Mucosa of stomach (tissue), 1 donor: ENCODE data around the gene GAREM1.

Experiments
- H3K27me3 ChIP-seq: one replicate; pipeline ENCODE4 v1.7.0; 2013; ENCODE audit warnings: mild to moderate bottlenecking, low read length; ENCODE audit not compliant: control insufficient read depth, insufficient read depth
- H3K36me3 ChIP-seq: one replicate; pipeline ENCODE4 v1.7.0; 2013; ENCODE audit warnings: low read length; ENCODE audit not compliant: control insufficient read depth, insufficient read depth
- H3K4me1 ChIP-seq: one replicate; pipeline ENCODE4 v1.7.0; 2013; ENCODE audit warnings: mild to moderate bottlenecking, low read length; ENCODE audit not compliant: control insufficient read depth, insufficient read depth
- H3K4me3 ChIP-seq: one replicate; pipeline ENCODE4 v1.7.0; 2013; ENCODE audit warnings: low read length
- H3K9ac ChIP-seq: one replicate; pipeline ENCODE4 v1.7.0; 2013; ENCODE audit warnings: mild to moderate bottlenecking, low read length, moderate library complexity
- H3K9me3 ChIP-seq: one replicate; pipeline ENCODE4 v1.7.0; 2013; ENCODE audit warnings: mild to moderate bottlenecking, low read length, moderate library complexity; ENCODE audit not compliant: control insufficient read depth
- donor health status: Pancreatic carcinoma.

GAREM1 gene

GRCh38 chr18:32290810-32291209 is 179.9 kb downstream of the GAREM1 start:
- no peaks in the 10 kb centered on the region for H3K27me3 ChIP-seq

DNA sequence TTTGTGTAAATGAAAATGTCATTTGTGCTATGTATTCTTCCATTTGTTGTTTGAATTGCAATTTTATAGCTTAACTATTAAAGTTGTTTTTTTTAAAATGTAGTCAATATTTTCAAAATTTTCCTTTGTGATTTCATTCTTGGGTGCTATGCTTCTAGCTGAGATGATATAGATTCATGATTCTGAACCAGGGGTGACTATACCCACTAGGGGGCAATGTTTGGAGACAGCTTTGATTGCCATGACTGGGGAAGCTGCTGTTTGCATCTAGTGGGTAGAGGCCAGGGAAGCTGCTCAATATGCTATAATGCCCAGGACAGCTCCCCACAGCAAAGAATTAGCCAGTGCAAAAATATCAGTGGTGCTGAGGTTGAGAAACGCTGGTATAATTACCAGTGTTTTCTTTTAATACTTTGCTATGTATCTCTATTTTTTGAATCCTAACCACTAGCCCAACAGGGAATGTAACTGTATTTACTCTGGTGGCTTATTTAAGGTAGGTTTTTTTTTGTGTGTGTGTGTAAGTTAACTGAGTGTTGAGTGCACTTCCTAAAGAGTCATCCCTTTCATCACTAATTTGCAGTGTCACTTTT is 181.1 kb downstream of the GAREM1 start:
- Histone ChIP-seq H3K9ac (no peak overlapping the region), H3K9me3 (no peaks in the 10 kb centered on the region), H3K4me3 (no peak overlapping the region), H3K36me3 (no peaks in the 10 kb centered on the region), H3K4me1 (no peaks in the 10 kb centered on the region), H3K27me3 (no peaks in the 10 kb centered on the region)

More at GRCh38 chr18:32290810-32291209, 179.9 kb downstream of the GAREM1 start:
- Histone ChIP-seq H3K4me3 (no peak overlapping the region), H3K36me3 (no peaks in the 10 kb centered on the region), H3K4me1 (no peaks in the 10 kb centered on the region), H3K9me3 (no peaks in the 10 kb centered on the region), H3K9ac (no peak overlapping the region)

DNA sequence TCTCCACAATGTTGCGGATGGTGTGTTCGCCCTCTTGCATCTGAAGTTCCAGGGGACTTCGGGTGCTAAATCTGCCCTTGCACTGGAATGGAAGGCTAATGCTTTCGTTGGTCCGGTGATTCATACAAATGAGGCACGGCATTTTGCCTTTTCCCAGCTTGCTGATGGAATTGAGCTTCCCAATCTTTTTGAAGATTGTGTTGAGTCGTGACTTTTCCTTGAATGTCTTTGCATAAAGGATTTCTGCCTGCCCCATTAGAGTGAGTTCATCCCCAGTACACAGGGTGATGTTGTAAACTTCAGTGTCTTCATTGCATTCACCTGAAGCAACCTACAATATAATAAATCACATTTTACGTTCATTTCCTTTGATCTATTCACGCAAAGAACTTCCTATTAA is 182.8 kb downstream of the GAREM1 start:
- Histone ChIP-seq H3K9ac (no peak overlapping the region), H3K4me1 (no peaks in the 10 kb centered on the region), H3K27me3 (no peaks in the 10 kb centered on the region), H3K9me3 (no peaks in the 10 kb centered on the region), H3K4me3 (no peak overlapping the region), H3K36me3 (no peaks in the 10 kb centered on the region)

DNA sequence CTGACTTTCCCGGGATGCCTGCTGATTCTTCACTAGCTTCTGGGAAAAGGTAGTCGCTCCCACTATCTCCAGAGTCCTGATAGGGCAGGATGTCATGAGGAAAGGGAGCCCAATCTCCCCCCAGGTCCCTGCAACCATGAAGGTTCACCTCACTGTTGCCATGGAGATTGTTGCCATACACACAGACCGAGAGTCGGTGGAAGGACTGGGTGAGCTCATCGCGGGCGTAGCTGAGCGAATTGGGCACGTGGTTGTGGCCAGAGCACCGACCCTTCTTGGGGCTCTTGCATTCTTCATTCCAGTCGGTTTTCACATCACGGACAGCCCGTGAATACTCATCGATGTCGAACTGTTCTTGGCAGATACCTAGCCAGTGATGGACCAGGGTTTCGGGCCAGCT is 183.4 kb downstream of the GAREM1 start:
- Histone ChIP-seq H3K27me3 (no peaks in the 10 kb centered on the region), H3K4me3 (no peak overlapping the region), H3K4me1 (no peaks in the 10 kb centered on the region)

DNA sequence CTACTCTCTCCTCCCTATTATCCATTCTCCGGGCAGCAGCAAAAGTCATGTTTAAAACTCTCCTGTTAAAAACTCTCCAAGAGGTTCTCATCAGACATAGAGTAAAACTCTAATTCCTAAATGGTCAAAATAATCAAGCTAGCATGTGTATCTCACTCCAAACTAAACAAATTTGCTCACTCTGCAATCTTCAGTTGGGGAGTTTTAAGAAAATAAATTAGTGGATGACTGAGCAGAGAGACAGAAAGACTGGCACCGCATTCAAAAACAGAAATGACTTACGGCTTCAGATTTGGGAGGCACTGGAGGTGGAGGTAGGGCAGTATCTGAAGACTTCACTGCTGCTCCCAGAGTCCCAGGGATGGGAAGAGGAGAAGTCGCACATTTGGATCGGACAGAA is 183.9 kb downstream of the GAREM1 start:
- Histone ChIP-seq H3K9me3 (no peaks in the 10 kb centered on the region), H3K27me3 (no peaks in the 10 kb centered on the region), H3K4me1 (no peaks in the 10 kb centered on the region), H3K4me3 (no peak overlapping the region), H3K9ac (no peak overlapping the region), H3K36me3 (no peaks in the 10 kb centered on the region)

More for the DNA sequence above, 183.4 kb downstream of the GAREM1 start:
- H3K36me3 ChIP-seq, result no peaks in the 10 kb centered on the region
- no peaks in the 10 kb centered on the region for H3K9me3 ChIP-seq
- no peak overlapping the region for H3K9ac ChIP-seq

- peaks cover 15% of the 10 kb centered on the region for H3K4me1 ChIP-seq
- H3K4me3 ChIP-seq, result no peak overlapping the region
- no peaks in the 10 kb centered on the region for H3K36me3 ChIP-seq
- H3K9me3 ChIP-seq, result no peaks in the 10 kb centered on the region
- H3K27me3 ChIP-seq, result no peaks in the 10 kb centered on the region
- H3K9ac ChIP-seq, result no peak overlapping the region
These were observed 186.4 kb downstream of the GAREM1 start for GRCh38 chr18:32284284-32284683.

GRCh38 chr18:32280911-32281310 is 189.8 kb downstream of the GAREM1 start:
- H3K9ac ChIP-seq, result no peak overlapping the region
- H3K9me3 ChIP-seq, result no peaks in the 10 kb centered on the region
- H3K4me1 ChIP-seq, result peaks cover 43% of the 10 kb centered on the region
- no peak overlapping the region for H3K4me3 ChIP-seq
- no peaks in the 10 kb centered on the region for H3K36me3 ChIP-seq
- H3K27me3 ChIP-seq, result no peaks in the 10 kb centered on the region

DNA sequence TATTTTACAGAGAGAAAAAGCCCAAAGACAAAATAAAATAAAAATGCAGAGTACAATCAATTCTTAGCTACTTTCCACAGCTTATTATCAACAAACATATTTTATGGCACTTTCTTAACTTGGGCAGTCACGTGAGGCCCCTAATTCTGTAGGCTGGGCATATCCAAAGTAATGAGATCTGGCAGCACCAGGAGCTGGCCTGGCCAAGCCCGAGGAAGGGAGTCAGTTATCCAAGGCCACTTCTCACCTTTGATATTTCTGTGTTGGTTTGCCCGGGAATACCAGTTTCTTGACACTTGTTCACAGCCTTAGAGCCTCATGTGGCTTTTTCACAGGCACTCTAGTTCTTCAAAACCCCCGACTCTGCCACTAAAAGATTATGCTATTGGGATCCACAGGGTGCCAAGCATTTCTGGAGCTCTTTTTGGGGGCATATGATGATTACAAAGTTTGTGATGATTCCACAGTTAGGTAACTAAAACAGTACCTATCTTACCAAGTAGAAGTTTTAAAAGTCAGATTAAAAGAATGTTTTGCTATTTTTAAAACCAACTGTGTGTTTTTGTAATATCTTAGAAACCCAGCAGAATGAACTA is 190.4 kb downstream of the GAREM1 start:
- Histone ChIP-seq H3K9me3 (no peaks in the 10 kb centered on the region), H3K4me1 (peaks cover 49% of the 10 kb centered on the region), H3K9ac (no peak overlapping the region), H3K36me3 (no peaks in the 10 kb centered on the region), H3K4me3 (no peak overlapping the region), H3K27me3 (no peaks in the 10 kb centered on the region)

DNA sequence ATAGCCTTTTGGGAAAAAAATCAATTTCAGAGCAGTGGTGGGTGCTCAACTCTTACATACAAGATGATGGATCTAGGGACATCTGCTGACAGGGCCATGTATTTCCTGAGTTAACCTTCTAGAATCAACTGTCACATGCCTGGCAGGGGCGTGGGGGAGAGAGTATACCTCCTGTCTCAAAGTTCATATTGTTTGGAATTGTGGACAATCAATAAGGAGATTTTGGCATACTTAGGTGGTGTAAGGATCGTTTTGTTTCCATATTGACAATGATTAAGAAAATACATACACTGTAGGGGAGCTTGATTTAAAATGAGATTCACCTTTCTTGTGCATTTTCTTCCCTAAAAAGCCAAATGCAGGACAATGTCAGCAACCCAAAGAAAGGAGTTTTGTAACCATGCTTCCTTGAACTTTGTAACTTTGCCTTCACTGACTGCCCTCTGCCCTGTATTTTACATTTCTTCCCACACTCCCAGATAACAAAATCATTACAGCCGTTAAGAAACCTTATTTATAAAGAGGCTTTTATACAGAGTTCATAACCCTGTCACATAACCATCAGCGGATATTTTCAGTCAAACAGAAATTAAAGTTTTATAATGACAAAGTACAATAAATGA is 192.4 kb downstream of the GAREM1 start:
- Histone ChIP-seq H3K9ac (no peak overlapping the region), H3K4me3 (no peak overlapping the region), H3K27me3 (no peaks in the 10 kb centered on the region), H3K9me3 (no peaks in the 10 kb centered on the region), H3K36me3 (no peaks in the 10 kb centered on the region), H3K4me1 (peaks cover 58% of the 10 kb centered on the region)

DNA sequence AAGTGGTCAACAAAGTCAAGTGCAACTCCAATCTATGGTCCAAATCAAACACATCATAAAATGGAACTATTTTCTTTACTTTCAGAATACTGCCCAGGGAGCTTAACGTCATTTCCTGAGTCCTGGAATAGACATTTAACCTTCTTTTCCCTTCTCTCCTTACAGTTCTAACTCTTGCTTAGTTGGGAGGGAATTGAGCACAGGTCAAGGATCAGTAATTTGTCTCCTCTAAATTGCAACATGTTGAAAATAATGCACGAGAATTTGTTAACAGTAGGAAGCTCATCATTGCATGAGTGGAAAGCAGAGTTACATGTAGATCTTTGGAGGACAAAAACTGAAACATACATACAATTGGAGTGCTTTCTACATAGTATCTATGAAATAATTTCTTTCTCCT is 193.1 kb downstream of the GAREM1 start:
- Histone ChIP-seq H3K36me3 (no peaks in the 10 kb centered on the region), H3K9me3 (no peaks in the 10 kb centered on the region), H3K27me3 (no peaks in the 10 kb centered on the region), H3K4me1 (peaks cover 58% of the 10 kb centered on the region), H3K9ac (no peak overlapping the region), H3K4me3 (no peak overlapping the region)

DNA sequence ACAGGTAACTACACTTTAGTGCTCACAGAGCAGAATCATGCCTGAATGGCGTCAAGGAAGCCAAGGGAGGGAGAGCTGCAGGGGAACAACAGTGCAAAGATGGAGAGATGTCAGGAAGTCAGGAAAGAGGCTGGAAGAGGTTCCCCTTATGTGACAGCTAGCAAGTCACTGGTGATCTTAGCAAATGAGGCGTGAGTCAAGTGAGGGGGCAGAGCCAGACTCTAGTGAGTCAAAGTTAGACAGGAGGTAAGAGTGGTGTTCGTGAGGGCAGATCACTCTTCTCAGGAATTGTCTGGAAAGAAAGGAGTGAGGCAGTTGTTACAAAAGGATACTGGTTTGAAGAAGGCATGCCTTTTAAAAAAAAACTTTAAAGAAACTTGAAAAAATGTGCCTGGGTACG is 193.8 kb downstream of the GAREM1 start:
- Histone ChIP-seq H3K4me1 (peaks cover 61% of the 10 kb centered on the region), H3K27me3 (no peaks in the 10 kb centered on the region), H3K9me3 (no peaks in the 10 kb centered on the region)

GRCh38 chr18:32276256-32276655 is 194.4 kb downstream of the GAREM1 start:
- Histone ChIP-seq H3K4me3 (no peak overlapping the region), H3K36me3 (no peaks in the 10 kb centered on the region), H3K27me3 (no peaks in the 10 kb centered on the region), H3K9ac (no peak overlapping the region), H3K4me1 (peaks cover 65% of the 10 kb centered on the region), H3K9me3 (no peaks in the 10 kb centered on the region)

More for the DNA sequence above, 193.8 kb downstream of the GAREM1 start:
- Histone ChIP-seq H3K4me3 (no peak overlapping the region), H3K36me3 (no peaks in the 10 kb centered on the region), H3K9ac (no peak overlapping the region)
